Measurements from ENCODE around the gene PTPRA. TPM values are rescaled to one million over a fixed set of nuclear protein-coding genes. Genes with fewer than 3 reads are reported as not detected.

The PTPRA gene
- total and polyA plus RNA-seq, 2 of the 4 experiments (the other 2 are of a cell fraction): 35.0 to 50.0 TPM

- H3K9me3 ChIP-seq (ENCODE audit: control insufficient read depth, insufficient read depth, low read length): no peaks in the 10 kb centered on the region
- H2AFZ ChIP-seq (replicated peaks; ENCODE audit: low read length, poor library complexity): no peak overlapping the region
- no CpG with 5 or more reads among the region's 6 CpGs for WGBS, 2 experiments (ENCODE audit: extremely low coverage in 2 of 2, insufficient read length in 1 of 2)
- H4K20me1 ChIP-seq (ENCODE audit: insufficient read depth, low read length): peaks cover 3% of the 10 kb centered on the region; the same call in 1 of the 2 replicates
- H2BK20ac ChIP-seq (ENCODE audit: low read depth, low read length): no peak overlapping the region
- no peak overlapping the region for H2AK5ac ChIP-seq (ENCODE audit: low read depth, low read length)
- no peaks in the 10 kb centered on the region for H3K36me3 ChIP-seq (ENCODE audit: control insufficient read depth, insufficient read depth, low read length)
- no peak overlapping the region for H2BK120ac ChIP-seq (ENCODE audit: low read depth, low read length)
- no peak overlapping the region for H3K4me3 ChIP-seq (ENCODE audit: insufficient read depth, low read depth, low read length)
- H3K9me1 ChIP-seq (ENCODE audit: insufficient read depth, low read length): peaks cover 5% of the 10 kb centered on the region; the same call in 1 of the 2 replicates
- H3K56ac ChIP-seq (ENCODE audit: extremely low read depth, insufficient read depth, low read length): no peak overlapping the region
- ATAC-seq (ENCODE audit: low read depth): no peak
- H3K4me1 ChIP-seq (ENCODE audit: control insufficient read depth, insufficient read depth, low read length): peaks cover 6% of the 10 kb centered on the region; the same call in 1 of the 2 replicates
- ChIA-PET CTCF (interaction anchor here (1.0 kb wide), 1 partner anchor 30 kb away, joined by 3 read pairs; no protein-coding TSS in a partner anchor), POLR2A (ENCODE audit: unreplicated experiment) (no interaction called here)
- no peak for TF ChIP-seq RCOR1 (IDR thresholded peaks at IDR 0.05; ENCODE audit: insufficient replicate concordance, low read length)
- TF ChIP-seq FOS (IDR thresholded peaks at IDR 0.05; ENCODE audit: low read depth, low read length): no peak
- TF ChIP-seq MAZ (IDR thresholded peaks at IDR 0.05; ENCODE audit: borderline replicate concordance, low read depth, low read length): no peak
- no peak for TF ChIP-seq USF2 (IDR thresholded peaks at IDR 0.05; ENCODE audit: low read depth, low read length)
- TF ChIP-seq CTCF (conservative IDR thresholded peaks at IDR 0.05; ENCODE audit: low read depth, low read length): no peak
- TF ChIP-seq ELK1 (IDR thresholded peaks at IDR 0.05; ENCODE audit: borderline replicate concordance, low read depth, low read length): no peak
- TF ChIP-seq SMC3 (IDR thresholded peaks at IDR 0.05; ENCODE audit: low read depth, low read length): no peak
- TF ChIP-seq CEBPB (IDR thresholded peaks at IDR 0.05; ENCODE audit: low read depth, low read length): no peak
- TF ChIP-seq RAD21 (IDR thresholded peaks at IDR 0.05; ENCODE audit: low read length): no peak
- TF ChIP-seq RFX5 (IDR thresholded peaks at IDR 0.05; ENCODE audit: low read depth, low read length): no peak
- no peak for TF ChIP-seq BHLHE40 (IDR thresholded peaks at IDR 0.05; ENCODE audit: low read depth, low read length)
- no peak for TF ChIP-seq NFE2L2 (IDR thresholded peaks at IDR 0.05; ENCODE audit: low read depth, low read length)
- no peak for TF ChIP-seq POLR2A (IDR thresholded peaks at IDR 0.05; ENCODE audit: low read depth, low read length)
- TF ChIP-seq CHD1 (IDR thresholded peaks at IDR 0.05; ENCODE audit: low read depth, low read length): no peak
- TF ChIP-seq MXI1 (IDR thresholded peaks at IDR 0.05; ENCODE audit: borderline replicate concordance, low read depth, low read length): no peak
- TF ChIP-seq MAFK (IDR thresholded peaks at IDR 0.05; ENCODE audit: low read depth, low read length): no peak
- H3K9ac ChIP-seq (ENCODE audit: low read depth, low read length): no peak overlapping the region
- H4K8ac ChIP-seq (ENCODE audit: low read depth in 2 of 2, low read length in 2 of 2): no peak overlapping the region
- no peak overlapping the region for H3K23ac ChIP-seq (ENCODE audit: low read depth, low read length)
- no peaks in the 10 kb centered on the region; the same call in 1 of the 2 replicates for H3K27me3 ChIP-seq (ENCODE audit: control insufficient read depth, insufficient read depth, low read length)
- no peak overlapping the region for H3K4me2 ChIP-seq (ENCODE audit: low read depth, low read length)
- no peak for DNase-seq
- in situ Hi-C loops (cut with MboI; ENCODE audit: low sequenced_read_pairs) (loop anchor here (25.0 kb wide), 1 partner anchor 317 kb away; the partner anchor contains the start of gene ZNF343), dilution Hi-C loops (cut with HindIII; ENCODE audit: low sequenced_read_pairs, unreplicated experiment) (no loop called here), intact Hi-C loops (cut with micrococcal nuclease) (no loop called here)
- H4K5ac ChIP-seq (ENCODE audit: low read depth, low read length): no peak overlapping the region
- no peak overlapping the region for H2BK15ac ChIP-seq (ENCODE audit: low read depth, low read length)
- no peak overlapping the region for H3K14ac ChIP-seq (replicated peaks; ENCODE audit: low read depth, low read length)
- H3K4ac ChIP-seq (ENCODE audit: low read depth, low read length): no peak overlapping the region
- no peak overlapping the region for H4K91ac ChIP-seq (ENCODE audit: insufficient read depth, low read depth, low read length)
- H3K27ac ChIP-seq (ENCODE audit: insufficient read depth, low read length): no peak overlapping the region
- BruUV-seq (replicated peaks): no TSS peak
- no peak overlapping the region for H3K18ac ChIP-seq (ENCODE audit: low read depth, low read length)
- no peak overlapping the region for H2BK5ac ChIP-seq (ENCODE audit: low read depth, low read length, poor library complexity, severe bottlenecking)
- no peaks in the 10 kb centered on the region for H3K79me1 ChIP-seq (ENCODE audit: low read depth in 1 of 2, low read length in 2 of 2)
- H2AK9ac ChIP-seq (replicated peaks; ENCODE audit: low read depth, low read length, poor library complexity): no peak overlapping the region
Measured at GRCh38 chr20:2829376-2829775, 43.9 kb upstream of the PTPRA start.

Measured in IMR-90 (cell line).